CMK (cell line): ENCODE results near the gene FAM171A1.

Source experiments
- DNase-seq: peaks from one replicate; pipeline ENCODE4 v3.0.0-alpha.2; 2010; ENCODE audit warnings: low read depth

The FAM171A1 gene

DNA sequence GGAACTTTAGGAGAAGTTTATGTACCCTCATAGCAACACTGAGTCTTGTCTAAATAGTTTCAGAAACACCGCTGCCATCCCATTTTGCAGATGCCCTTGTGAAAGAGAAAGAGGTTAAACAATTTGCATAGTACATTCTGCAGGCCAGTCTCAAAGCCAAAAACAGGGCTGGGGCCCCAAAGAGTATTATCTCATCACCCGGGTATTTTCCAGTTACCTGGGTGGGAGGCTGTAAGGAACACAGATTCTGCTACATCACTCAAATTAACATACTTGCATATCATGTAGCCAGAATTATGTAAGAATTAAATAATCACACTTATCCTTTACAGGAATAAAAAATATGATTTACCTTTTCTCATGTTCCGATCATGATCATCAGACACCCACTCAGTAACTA is 3.1 kb upstream of the FAM171A1 start:
- DNase-seq: no peak

DNA sequence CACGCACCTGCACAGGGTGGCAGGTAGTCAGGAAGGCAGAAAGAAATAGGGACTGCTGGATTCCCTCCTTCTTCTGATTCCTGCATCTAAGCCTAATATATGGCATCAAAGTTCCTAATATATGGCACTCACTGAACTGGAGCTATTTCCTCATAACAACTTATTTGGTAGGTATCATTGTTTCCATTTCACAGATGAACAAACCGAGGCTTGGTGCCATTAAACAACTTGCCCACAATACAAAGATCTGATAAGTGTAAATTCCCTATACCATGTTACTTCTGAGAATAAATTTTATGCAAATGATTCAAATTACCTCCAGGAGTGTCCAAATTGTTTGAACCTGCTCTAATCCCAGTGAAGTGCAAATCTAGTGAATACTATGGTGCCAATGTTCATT is 2.1 kb upstream of the FAM171A1 start:
- DNase-seq: no peak

DNA sequence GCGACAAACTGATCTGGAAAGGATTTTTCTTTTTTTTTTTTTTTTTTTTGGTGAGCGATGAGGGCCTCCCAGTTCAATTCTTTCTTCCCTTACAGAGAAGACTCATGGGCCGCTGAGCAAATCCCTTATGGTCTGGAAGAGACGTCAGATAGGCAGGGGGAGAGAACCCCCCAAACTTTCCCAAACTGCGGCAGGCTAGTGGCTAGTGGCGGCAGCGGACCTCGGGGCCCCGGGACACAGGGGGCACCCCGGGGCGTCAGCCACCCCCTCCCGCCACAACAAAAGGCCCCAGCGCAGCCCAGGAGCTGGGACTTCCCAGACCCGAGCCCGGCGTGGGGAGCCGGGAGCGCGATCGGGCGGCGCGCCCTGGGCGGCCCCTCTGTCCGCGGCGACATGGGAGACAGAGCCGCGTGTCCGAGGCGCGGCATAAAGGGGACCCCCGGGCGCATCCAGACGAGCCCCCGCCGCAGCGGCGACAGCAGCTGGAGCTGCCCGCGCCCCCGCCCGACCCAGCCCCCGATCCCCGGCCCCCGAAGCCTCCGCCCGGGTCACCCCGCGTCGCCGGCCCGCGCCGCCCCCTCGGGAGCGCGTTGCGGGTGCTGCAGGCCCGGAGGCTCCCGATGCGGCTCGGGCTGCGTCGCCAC is 755 bp downstream of the FAM171A1 start:
- no peak for DNase-seq

DNA sequence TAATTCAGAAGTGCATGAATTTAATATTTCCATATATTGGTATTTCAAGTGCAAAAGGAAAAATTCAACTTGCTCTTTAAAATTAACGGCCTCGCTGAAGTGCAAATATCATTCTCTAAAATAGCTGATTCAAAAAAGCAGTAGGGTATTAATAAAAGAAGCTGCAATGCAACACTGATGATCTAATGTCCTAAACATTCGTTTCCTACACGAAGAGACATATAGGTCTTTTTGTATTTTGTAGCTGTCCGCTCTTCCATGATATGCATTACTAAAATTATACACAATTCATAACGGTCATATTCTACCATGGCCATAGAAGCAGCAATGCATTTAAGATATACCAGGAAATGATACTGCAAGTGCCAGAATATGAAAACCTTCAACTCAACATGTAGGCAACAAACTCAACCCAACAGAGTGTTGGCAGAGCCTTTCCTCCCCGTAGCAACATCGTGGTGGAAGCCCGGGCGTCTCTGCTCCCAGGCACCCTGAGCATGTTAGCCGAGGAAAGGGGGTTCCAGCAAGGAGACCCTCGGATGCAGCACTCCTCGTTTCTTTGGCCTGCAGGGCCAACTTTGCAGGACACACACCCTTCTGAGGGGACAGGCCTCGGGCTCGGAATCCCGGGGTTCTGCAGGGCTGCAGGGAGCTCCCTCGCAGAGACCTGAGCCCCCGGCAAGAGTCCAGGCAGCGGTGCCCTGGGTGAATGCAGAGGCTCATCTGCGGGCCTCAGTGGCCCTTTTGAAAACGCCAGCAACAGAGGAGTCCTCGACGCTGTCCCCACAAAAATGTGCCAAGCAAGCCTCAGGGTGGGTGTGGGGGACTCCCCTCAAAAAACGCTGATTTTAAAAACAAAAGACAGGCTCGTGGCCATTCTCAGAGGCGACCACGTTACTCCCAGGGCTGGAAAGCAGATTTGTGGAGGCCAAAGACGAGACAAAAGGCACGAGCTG is 1.6 kb downstream of the FAM171A1 start:
- no peak for DNase-seq

DNA sequence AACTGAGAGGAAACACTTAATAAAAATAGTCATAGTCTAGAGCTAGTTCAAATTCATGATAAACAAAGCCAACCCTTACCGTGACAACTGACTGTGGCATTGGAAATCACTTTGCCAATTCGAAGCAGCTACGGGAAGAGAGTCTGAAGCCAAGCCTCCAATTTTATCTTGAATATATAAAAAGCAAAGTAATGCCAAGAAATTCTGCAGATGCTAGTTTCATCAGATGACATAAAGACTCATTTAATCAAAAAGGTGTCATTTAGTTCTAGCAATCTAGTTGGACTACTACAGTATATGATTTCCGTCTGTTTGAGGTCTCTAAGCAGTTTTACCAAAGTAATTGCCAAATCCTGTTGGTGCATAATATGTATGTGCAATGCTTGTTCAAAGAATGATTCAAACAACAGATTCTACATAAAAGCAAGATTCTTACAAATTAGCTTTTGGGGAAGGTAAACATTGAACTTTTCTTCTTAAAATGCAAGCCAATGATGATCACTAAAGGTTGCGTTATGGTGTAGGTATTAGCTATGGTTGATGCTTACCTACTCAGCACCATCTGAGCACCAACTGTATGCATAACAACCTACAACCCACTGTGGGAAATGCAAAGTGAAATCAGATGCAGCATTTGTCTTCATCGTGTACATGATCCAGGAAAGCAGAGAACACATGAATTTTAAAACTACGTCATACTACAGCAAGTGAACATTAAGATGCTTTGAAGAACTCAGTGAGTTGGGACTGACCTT is 2.8 kb downstream of the FAM171A1 start:
- no peak for DNase-seq

DNA sequence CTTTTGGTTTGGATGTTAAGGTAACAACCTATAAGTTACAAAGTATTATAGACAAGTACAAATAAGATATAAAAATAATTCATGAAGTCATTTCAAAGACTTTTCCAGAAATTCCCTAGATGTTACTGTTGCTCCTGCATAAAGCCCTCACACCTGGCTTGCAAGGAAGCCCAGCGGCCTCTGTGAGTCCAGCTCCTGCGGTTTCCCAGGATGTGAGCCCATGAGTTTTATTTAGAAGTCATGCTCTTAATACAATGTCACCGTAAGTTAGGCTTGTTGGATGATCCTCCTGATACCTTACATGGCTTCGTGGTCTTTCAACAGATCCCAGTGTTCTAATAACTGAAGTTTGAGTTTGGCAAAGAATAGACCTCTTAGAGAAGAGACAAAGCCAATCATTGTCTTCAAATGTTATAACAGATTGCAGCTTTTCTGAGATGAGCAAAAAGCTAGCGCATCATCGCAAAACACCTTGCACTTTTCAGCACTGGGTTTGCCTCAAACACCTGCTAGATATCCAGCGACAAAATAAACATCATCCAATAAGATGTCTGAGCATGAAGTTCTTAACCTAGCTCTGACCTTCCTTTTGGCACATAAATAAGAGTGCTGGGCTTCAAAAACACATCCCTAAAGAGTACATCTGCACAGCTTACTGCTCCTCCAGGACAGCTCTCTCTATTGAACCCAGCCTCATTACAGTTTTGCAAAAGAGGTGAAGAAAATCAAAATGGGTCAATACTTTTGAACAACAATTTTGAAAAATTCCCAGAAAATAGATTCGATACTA is 3.6 kb downstream of the FAM171A1 start:
- no peak for DNase-seq

DNA sequence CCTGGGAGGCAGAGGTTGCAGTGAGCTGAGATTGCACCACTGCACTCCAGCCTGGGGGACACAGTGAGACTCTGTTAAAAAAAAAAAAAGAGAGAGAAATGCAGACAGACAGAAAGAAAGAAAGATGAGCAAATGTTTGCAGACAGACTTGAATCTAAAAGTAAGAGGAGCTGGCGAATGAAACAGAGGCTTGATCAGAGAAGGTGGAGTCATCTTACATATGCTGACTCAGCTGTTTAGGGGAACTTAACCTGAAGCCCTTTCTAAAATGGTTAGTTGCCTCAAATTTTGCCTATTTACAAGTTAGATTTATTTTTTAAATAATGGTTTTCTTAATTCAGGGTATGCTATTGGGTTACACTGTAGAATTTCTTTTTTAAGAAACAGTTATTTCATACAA is 5.4 kb downstream of the FAM171A1 start:
- no peak for DNase-seq

DNA sequence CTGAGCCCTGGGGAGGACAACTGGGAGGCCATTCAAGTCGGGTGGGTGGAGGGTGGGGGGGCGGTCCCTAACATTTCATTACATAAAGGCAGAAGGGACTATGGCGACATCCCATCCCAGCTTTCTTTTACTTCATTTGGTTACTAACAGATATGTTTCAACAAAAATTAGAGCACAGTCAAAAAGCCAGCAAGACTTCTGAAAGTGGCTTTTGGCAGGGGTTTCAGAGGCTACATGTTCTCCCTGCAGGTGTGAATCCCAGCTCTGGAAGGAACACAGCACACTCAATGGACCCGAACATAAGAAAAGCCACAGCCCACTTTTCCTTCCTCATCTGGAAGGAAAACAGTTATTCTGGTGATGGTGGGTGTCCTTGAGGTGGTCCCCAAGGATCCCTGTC is 7.1 kb downstream of the FAM171A1 start:
- DNase-seq: no peak

DNA sequence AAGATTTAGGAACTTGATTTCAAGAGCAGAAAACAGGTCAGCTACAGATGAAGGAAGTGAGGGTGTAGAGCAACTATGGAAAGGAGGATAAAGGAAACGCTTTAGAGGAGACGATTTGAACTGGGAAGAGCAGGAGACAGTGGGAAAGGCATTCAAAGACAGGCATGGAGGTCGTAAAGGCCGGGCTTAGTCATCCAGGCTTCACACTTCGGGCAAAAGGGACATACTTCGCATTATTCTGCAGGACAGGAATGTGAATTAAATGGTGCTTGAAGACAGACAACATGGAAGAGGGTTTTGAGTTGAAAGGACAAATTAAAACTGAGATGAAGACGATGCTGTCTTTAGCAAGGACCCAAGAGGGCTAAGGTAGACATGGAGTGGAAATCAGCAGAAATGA is 8.1 kb downstream of the FAM171A1 start:
- DNase-seq: no peak

DNA sequence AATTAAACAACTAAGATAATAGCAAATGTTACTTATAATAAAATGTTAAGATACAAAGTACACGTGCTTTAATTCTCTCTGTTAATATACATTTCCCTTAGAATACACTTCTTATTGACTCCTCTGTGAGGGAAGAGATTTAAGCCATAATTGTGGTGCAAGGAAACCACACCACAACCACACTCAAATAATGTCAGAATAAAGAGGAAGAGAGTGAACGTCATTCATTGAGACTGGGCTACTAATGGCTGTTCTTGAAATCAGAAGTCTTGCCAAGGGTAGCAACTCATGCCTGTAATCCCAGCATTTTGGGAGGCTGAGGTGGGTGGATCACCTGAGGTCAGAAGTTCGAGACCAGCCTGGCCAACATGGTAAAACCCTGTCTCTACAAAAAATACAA is 10.0 kb downstream of the FAM171A1 start:
- DNase-seq: no peak

DNA sequence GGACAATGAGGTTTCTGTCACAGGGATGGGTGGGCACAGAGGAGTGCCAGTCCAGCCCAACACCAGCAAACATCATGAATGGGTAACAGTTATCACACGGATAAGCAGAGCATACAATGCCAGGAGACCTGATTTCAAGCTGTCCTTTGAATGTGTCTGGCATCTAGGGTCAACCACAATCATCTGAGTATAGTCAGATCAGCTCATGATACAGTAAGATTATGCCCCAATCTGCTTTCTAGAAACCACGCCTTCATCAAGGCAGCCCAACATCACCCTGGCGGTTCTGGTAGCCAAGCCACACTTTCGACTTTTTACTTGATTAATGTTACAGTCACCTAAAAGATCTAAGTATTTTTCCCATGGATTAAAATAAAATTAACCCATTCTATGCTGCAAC is 10.5 kb downstream of the FAM171A1 start:
- no peak for DNase-seq

DNA sequence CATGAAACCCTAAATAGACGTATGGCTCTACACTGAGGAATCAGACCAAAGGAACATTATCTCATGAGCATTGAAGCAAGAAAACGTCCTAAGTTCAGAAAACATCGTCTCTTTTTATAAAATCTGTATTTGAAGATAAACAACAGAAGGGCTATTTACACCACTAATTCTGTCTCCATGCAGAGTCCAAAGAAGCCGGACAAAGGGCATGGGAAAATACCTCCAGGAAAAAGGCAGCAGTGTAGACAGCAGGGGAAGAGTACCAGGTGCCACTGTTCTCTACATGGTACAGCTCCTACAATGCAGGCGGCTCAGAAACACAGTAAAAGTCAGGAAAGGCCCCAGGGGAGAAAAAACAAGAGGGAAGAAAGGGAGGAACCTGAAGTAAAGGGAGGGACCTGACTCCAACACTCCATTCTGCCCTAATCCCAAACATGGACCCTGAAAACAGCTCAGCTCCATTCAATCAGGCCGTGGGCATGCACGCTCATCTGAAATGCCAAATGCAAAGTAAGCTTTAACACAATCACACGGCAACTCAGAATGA is 17.5 kb downstream of the FAM171A1 start:
- no peak for DNase-seq

DNA sequence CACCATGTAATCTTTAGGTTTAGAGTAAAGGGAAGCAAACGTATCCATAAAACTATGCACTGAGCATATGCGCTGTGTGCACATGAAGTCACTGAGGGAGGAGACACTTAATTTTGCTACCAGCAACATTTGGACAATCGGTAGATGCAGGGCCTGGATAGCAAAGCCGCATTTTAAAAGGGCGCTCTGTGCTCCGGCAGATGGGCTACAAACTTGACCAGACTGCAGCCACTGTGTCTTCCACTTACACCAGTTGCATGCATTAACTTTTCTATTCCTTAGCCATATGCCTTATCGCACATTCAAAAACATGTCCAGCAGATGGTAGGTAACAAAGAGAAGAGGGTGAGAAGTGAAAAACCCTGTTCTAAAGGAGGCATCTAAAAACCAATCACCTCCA is 18.3 kb downstream of the FAM171A1 start:
- DNase-seq: no peak

DNA sequence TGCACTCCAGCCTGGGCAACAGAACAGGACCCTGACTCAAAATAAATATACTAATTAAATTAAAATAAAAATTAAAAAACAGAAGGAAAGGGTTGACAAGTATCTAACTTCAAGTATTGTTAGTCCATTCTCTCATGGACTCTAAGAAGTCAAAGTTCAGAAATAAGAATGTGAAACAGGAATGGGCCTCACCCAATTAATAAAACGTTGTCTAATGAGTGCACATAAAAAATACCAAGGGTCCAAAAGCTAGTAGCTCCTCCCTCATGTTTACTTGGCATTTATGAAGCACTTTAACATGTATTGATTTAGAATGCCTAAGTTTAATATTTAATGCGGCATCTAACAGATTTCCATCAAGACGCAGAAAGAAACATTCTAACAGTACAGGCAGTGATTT is 18.9 kb downstream of the FAM171A1 start:
- no peak for DNase-seq

DNA sequence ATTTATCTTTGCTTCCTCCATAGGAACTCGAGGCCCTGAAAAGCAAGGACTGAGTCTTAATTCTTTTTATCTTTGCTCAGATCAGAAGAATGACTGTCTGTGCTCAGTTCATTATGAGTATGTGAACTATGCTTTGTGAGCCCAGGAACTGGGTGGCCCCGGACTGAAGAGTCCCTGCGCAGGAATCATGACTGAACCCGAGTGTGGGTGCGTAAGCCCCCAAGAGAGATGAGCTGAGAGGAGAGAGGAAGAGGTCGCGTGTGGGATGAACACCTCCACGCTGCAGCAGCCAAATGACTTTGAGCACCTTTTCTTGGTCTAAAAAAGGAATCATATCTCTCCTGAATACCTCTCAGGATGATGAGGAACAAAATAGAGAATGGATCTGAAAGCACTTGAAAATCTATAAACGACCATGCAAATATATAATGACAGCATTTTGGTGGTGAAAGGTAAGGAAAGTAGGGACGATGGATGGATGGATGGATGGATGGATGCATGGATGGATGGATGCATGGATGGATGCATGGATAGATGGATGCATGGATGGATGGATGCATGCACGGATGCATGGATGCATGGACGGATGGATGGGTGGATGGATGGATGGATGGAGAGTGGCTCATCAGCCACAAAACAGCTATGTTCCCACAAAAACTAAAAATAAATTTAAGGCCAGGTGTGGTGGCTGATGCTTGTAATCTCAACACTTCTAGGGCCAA is 19.8 kb downstream of the FAM171A1 start:
- no peak for DNase-seq

DNA sequence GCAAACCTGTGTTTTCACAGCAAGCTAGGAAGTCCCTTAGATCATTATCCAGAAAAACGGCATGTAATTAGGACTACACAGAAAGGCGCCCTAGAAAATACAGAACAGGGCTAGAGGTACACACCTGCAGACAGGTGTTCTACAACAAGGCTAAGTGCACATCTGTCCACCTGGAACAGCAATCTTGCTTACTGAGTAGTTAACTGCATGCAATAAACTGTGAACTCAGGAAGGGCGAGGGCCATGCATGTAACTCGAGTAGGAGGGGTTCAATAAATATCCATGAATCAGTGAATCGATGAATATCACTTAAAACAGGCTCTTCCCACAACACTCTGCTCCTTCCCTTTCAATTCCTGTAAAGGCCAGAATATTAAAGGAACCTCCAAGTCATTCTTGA is 22.0 kb downstream of the FAM171A1 start:
- DNase-seq: no peak

DNA sequence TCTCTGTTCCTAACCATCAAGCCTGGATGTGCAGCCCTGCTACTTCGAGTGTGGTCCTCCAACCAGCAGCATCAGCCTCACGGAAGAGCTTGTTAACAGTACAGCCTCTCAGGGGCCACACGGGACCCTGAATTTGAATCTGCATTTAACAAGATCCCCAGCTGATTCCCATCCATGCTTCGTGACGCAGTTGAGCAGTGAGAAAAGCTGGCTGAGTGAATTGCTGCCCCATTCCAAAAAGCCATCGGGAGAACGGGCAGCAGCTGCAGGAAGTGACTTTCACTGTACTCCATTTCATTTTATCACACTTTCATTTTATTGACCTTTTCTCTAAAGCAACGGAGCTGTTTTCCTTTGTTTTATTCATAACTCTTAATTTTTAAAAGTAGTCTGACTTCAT is 22.5 kb downstream of the FAM171A1 start:
- no peak for DNase-seq

DNA sequence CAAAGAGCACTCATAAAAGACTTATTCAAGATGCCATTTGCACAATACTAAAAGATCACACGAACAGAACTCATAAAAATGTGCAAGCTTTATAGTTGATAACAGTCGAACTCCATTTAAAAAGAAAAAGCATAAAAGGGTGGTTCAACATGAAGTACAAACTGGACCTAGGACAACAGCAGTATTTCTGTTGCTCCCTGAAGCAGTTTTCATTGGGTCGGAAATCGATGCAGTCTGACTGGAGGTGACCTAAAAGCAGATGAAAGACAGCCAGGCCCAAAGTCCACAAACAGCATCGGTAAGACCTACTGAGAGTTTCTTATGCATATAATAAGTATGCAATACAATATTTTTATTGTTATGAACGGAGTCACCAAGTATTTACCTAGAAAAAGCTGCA is 23.9 kb downstream of the FAM171A1 start:
- DNase-seq: no peak

DNA sequence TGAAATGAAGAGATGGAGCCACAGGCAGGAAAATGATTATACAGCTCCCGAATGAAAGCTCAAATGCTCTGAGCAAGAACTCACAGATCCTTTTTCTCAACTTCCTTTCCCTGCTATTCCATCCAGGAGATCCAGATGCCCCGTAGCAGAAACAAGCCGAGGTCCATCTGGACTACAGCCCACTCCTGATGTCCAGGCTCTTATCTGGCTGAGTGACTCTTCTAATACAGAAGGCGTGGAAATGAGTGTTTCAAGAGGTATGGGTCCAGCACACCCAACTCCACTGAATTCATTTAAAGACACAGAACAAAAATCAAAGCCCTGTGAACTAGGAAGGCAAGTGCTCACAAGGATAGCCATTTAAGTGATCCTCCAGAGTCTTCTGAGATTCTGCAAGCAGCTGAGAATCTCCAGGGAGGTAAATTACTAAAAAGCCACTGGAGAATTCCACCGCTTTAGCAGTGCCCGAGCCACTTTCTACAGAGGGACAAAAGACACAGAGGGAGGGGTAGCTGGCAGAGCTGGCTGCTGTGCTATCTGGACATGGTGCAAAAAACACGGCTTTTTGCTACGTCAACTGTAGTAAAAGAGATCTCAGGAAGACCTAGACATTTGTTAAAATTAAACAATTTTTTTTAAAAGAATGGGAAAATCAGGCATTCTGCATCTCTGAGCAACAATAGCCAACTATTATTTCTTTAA is 24.5 kb downstream of the FAM171A1 start:
- DNase-seq: no peak

DNA sequence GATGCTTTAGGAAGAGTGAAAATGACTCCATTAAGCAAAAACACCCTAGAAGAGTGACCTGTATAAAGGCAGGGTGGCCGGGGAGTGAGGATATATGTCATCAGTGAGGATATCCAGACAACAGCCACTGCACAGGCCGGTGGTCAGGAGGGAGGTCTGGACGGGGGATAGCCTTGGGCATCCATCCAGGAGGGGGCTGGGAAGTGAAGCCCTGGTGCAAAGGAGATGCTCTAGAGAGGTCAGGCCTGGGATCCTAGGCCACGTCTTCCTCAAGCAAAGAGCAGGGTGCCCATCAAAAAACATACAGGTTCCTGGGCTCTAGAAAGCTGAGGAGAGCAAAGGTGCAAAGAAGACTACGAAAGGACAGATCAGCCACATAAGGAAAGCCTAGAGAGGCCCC is 25.6 kb downstream of the FAM171A1 start:
- no peak for DNase-seq
